ENCODE data around the gene BEST1. TPM values are rescaled to one million over a fixed set of nuclear protein-coding genes. Genes with fewer than 3 reads are reported as not detected.

The BEST1 gene
- total RNA-seq (0.15 TPM), polyA plus RNA-seq (1 to 10 TPM; 1.2 to 1.8 (median 1.5) TPM)

DNA sequence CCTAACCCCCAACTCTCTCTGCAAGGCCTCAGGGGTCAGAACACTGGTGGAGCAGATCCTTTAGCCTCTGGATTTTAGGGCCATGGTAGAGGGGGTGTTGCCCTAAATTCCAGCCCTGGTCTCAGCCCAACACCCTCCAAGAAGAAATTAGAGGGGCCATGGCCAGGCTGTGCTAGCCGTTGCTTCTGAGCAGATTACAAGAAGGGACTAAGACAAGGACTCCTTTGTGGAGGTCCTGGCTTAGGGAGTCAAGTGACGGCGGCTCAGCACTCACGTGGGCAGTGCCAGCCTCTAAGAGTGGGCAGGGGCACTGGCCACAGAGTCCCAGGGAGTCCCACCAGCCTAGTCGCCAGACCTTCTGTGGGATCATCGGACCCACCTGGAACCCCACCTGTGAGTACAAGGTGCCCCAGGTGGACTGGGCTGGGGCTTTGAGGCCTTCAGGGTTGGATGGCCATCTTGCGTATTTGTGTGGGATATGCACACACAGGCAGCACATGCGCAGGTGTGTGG lies at the start of gene BEST1:
TSS of gene BEST1 (plus strand) at position 317 of the 513 bp plus-strand sequence. CDS start 1,456 bp downstream, outside the sequence.
- peaks cover 6% of the 10 kb centered on the region for H3K27me3 ChIP-seq (ENCODE audit: control insufficient read depth, insufficient read depth, low read length)
- H3K27me3 Mint-ChIP-seq = peaks cover 29% of the 10 kb centered on the region
- H3K4me1 Mint-ChIP-seq = peaks cover 0 to 3% (median 0%) of the 10 kb centered on the region in 4 donors
- no peaks in the 10 kb centered on the region for H3K36me3 ChIP-seq (ENCODE audit: control insufficient read depth, insufficient read depth, low read length)
- DNase-seq = no peak
- H3K27ac Mint-ChIP-seq = peak within 1 kb of the TSS; percentile 27 to 80 (median 36)
- H3K4me1 ChIP-seq (ENCODE audit: control insufficient read depth, insufficient read depth, low read length, poor library complexity, severe bottlenecking) = peaks cover 3% of the 10 kb centered on the region
- no peak within 1 kb of the TSS for H3K4me3 Mint-ChIP-seq
- H3K27ac ChIP-seq (ENCODE audit: insufficient read depth, low read length, poor library complexity, severe bottlenecking) = no peak within 1 kb of the TSS
- ATAC-seq (ENCODE audit: low read depth in 2 of 2) = no peak
- no peak within 1 kb of the TSS for H3K4me3 ChIP-seq (ENCODE audit: low read depth, low read length)
- H3K9me3 Mint-ChIP-seq = no peaks in the 10 kb centered on the region
- H3K9me3 ChIP-seq (ENCODE audit: control insufficient read depth in 2 of 2, low read length in 2 of 2) = no peaks in the 10 kb centered on the region
- H3K36me3 Mint-ChIP-seq = no peaks in the 10 kb centered on the region

DNA sequence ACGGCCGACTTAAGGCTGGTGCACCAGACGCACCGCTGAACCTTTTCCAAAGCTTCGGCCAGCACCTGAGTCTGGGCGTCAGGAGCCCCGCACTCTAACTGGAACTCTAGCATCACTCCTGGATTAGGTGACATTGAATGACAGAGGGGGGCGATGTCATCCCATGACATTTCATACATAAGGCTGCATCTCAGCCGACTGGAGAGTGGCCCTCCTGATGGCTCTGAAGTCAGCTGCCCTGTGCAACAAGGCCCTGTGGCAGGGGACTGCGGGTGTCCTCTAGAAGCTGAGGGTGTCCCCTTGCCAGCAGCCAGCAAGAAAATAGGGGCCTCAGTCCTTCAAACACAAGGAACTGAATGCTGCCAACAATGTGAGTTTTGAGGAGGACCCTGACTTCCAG lies 48.8 kb upstream of the BEST1 start:
- no peak overlapping the region for H3K27ac Mint-ChIP-seq
- H3K27ac ChIP-seq (ENCODE audit: insufficient read depth, low read length, poor library complexity, severe bottlenecking) = no peak overlapping the region
- H3K36me3 Mint-ChIP-seq = no peaks in the 10 kb centered on the region
- peaks cover 6% of the 10 kb centered on the region for H3K27me3 Mint-ChIP-seq
- H3K9me3 Mint-ChIP-seq = no peaks in the 10 kb centered on the region
- DNase-seq (no peak), ATAC-seq (ENCODE audit: low read depth in 2 of 2) (no peak)
- H3K4me3 ChIP-seq (ENCODE audit: low read depth, low read length) = no peak overlapping the region
- no peak overlapping the region for H3K4me3 Mint-ChIP-seq
- H3K4me1 ChIP-seq (ENCODE audit: control insufficient read depth, insufficient read depth, low read length, poor library complexity, severe bottlenecking) = peaks cover 8% of the 10 kb centered on the region
- peaks cover 3 to 7% (median 5%) of the 10 kb centered on the region in 4 donors for H3K4me1 Mint-ChIP-seq
- no peaks in the 10 kb centered on the region for H3K9me3 ChIP-seq (ENCODE audit: control insufficient read depth in 2 of 2, low read length in 2 of 2)
- no peaks in the 10 kb centered on the region for H3K27me3 ChIP-seq (ENCODE audit: control insufficient read depth, insufficient read depth, low read length)
- no peaks in the 10 kb centered on the region for H3K36me3 ChIP-seq (ENCODE audit: control insufficient read depth, insufficient read depth, low read length)

DNA sequence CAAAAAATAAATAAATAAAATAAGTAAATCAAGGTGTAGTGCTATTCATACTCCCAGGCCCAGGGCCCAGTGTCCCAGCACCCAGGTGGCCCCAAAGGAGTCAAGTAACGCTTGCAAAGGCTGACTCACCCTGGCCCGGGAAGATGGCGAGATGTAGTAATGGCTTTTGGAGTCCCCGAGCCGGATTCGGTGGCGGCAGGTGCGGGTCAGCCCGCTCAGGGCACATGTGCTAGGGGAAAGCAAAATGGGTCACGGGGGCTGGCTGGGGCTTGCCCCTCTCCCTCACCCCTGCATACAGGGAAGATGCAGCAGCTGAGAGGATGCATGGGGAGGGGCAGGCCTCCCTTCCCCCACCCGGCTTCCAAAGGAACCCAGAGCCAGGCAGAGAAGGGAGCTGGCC lies 47.8 kb upstream of the BEST1 start:
- H3K36me3 Mint-ChIP-seq = no peaks in the 10 kb centered on the region
- Histone ChIP-seq H3K36me3 (ENCODE audit: control insufficient read depth, insufficient read depth, low read length) (no peaks in the 10 kb centered on the region), H3K4me3 (ENCODE audit: low read depth, low read length) (no peak overlapping the region), H3K27ac (ENCODE audit: insufficient read depth, low read length, poor library complexity, severe bottlenecking) (no peak overlapping the region), H3K9me3 (ENCODE audit: control insufficient read depth in 2 of 2, low read length in 2 of 2) (no peaks in the 10 kb centered on the region), H3K27me3 (ENCODE audit: control insufficient read depth, insufficient read depth, low read length) (no peaks in the 10 kb centered on the region), H3K4me1 (ENCODE audit: control insufficient read depth, insufficient read depth, low read length, poor library complexity, severe bottlenecking) (peaks cover 8% of the 10 kb centered on the region)
- H3K27me3 Mint-ChIP-seq = peaks cover 6% of the 10 kb centered on the region
- no peaks in the 10 kb centered on the region for H3K9me3 Mint-ChIP-seq
- H3K27ac Mint-ChIP-seq = no peak overlapping the region
- H3K4me3 Mint-ChIP-seq = no peak overlapping the region
- H3K4me1 Mint-ChIP-seq = peaks cover 3 to 7% (median 5%) of the 10 kb centered on the region in 4 donors
- DNase-seq (no peak), ATAC-seq (ENCODE audit: low read depth in 2 of 2) (no peak)

DNA sequence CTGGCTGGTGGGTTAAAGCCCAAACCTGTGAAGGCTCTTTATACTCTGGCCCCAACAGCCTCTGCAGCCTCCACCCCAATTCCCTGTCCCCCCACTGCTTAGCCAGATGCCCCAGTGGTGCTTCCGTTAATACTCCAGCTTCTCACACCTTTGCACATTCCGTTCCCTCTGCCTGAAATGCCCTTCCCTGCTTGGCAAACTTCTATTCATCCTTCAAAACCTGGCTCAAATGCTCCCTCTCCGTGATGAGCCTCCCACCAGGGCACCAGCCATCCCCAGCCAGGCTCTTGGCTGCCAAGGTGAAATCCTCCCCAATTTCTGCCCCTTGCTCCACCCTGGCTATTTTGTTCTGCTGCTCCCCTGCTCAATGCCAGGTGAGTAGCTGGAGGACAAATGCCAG lies 46.3 kb upstream of the BEST1 start:
- ATAC-seq (ENCODE audit: low read depth in 2 of 2) = no peak
- no peak overlapping the region for H3K27ac Mint-ChIP-seq
- no peak for DNase-seq
- Histone ChIP-seq H3K27me3 (ENCODE audit: control insufficient read depth, insufficient read depth, low read length) (no peaks in the 10 kb centered on the region), H3K9me3 (ENCODE audit: control insufficient read depth in 2 of 2, low read length in 2 of 2) (no peaks in the 10 kb centered on the region), H3K4me1 (ENCODE audit: control insufficient read depth, insufficient read depth, low read length, poor library complexity, severe bottlenecking) (peaks cover 8% of the 10 kb centered on the region), H3K27ac (ENCODE audit: insufficient read depth, low read length, poor library complexity, severe bottlenecking) (no peak overlapping the region), H3K4me3 (ENCODE audit: low read depth, low read length) (no peak overlapping the region), H3K36me3 (ENCODE audit: control insufficient read depth, insufficient read depth, low read length) (no peaks in the 10 kb centered on the region)
- no peaks in the 10 kb centered on the region for H3K9me3 Mint-ChIP-seq
- H3K4me1 Mint-ChIP-seq = peaks cover 3 to 7% (median 5%) of the 10 kb centered on the region in 4 donors
- no peak overlapping the region for H3K4me3 Mint-ChIP-seq
- H3K27me3 Mint-ChIP-seq = peaks cover 6% of the 10 kb centered on the region
- H3K36me3 Mint-ChIP-seq = no peaks in the 10 kb centered on the region

DNA sequence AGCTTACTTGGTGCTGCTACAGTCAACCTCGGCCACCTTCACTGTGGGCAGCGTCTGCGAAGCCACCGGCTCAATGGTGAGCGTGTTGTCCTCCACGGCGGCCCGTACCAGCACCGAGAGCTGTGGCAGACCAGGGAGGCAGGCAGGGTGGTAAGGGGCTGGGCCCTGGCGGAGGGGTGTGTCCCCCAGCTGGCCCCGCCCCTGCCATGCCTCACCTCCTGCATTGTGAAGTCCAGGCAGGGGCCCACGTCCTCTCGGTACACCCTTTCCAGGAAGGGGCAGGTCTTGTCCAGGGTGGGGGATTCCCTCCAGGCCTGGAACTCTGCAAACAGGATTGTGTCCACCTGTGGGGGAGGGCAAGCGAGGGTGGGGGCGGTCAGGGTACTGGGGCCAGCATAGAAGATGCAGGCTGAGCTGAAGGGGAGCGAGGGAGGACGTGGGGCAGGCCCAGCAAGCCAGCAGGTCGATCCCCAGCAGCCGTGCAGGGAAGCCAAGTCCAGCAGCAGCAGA lies 45.6 kb upstream of the BEST1 start:
- Mint-ChIP-seq H3K36me3 (no peaks in the 10 kb centered on the region), H3K4me1 (peaks cover 0 to 3% (median 0%) of the 10 kb centered on the region in 4 donors), H3K4me3 (no peak overlapping the region), H3K27me3 (peaks cover under 1% of the 10 kb centered on the region), H3K9me3 (no peaks in the 10 kb centered on the region), H3K27ac (no peak overlapping the region)
- ATAC-seq (ENCODE audit: low read depth in 2 of 2) (no peak), DNase-seq (no peak)
- no peaks in the 10 kb centered on the region for H3K9me3 ChIP-seq (ENCODE audit: control insufficient read depth in 2 of 2, low read length in 2 of 2)
- H3K4me3 ChIP-seq (ENCODE audit: low read depth, low read length) = no peak overlapping the region
- no peaks in the 10 kb centered on the region for H3K36me3 ChIP-seq (ENCODE audit: control insufficient read depth, insufficient read depth, low read length)
- no peak overlapping the region for H3K27ac ChIP-seq (ENCODE audit: insufficient read depth, low read length, poor library complexity, severe bottlenecking)
- no peaks in the 10 kb centered on the region for H3K27me3 ChIP-seq (ENCODE audit: control insufficient read depth, insufficient read depth, low read length)
- H3K4me1 ChIP-seq (ENCODE audit: control insufficient read depth, insufficient read depth, low read length, poor library complexity, severe bottlenecking) = peaks cover under 1% of the 10 kb centered on the region

DNA sequence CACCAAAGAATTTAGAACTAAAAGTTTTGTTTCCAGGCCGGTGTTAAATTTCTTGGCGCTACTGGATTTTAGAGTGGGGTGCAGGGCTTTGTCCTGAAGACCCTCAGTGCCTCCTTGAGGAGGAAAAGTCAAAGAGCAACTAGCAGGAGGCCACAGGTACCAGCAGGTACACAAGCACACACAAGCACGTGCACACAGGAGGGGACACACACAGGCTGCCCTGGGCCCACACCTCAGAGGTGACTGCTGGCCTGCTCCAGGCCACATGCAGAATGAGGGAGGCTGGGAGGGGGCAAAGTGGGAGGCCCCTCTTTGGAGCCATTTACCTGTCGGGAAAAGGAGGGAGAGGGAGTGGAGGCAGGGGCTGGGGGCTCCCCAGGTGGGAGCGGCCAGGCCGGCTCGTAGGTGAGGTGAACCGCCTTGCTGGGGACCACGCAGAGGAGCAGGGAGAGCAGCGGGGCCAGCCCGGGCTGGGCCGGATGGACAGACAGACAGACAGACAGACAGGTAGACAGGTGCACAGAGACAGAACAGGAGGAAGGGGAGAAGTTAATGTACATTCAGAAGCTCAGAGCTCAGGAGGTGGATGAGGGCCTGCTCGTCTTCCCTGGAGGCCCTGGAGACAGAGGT lies 45.0 kb upstream of the BEST1 start:
- H3K4me3 Mint-ChIP-seq = no peak overlapping the region
- Histone ChIP-seq H3K4me3 (ENCODE audit: low read depth, low read length) (no peak overlapping the region), H3K9me3 (ENCODE audit: control insufficient read depth in 2 of 2, low read length in 2 of 2) (no peaks in the 10 kb centered on the region), H3K27me3 (ENCODE audit: control insufficient read depth, insufficient read depth, low read length) (no peaks in the 10 kb centered on the region), H3K27ac (ENCODE audit: insufficient read depth, low read length, poor library complexity, severe bottlenecking) (no peak overlapping the region), H3K4me1 (ENCODE audit: control insufficient read depth, insufficient read depth, low read length, poor library complexity, severe bottlenecking) (no peaks in the 10 kb centered on the region), H3K36me3 (ENCODE audit: control insufficient read depth, insufficient read depth, low read length) (no peaks in the 10 kb centered on the region)
- no peaks in the 10 kb centered on the region for H3K27me3 Mint-ChIP-seq
- no peak overlapping the region for H3K27ac Mint-ChIP-seq
- no peaks in the 10 kb centered on the region for H3K9me3 Mint-ChIP-seq
- ATAC-seq (ENCODE audit: low read depth in 2 of 2) (no peak), DNase-seq (no peak)
- no peaks in the 10 kb centered on the region for H3K36me3 Mint-ChIP-seq
- H3K4me1 Mint-ChIP-seq = peaks cover 0 to 3% (median 0%) of the 10 kb centered on the region in 4 donors

DNA sequence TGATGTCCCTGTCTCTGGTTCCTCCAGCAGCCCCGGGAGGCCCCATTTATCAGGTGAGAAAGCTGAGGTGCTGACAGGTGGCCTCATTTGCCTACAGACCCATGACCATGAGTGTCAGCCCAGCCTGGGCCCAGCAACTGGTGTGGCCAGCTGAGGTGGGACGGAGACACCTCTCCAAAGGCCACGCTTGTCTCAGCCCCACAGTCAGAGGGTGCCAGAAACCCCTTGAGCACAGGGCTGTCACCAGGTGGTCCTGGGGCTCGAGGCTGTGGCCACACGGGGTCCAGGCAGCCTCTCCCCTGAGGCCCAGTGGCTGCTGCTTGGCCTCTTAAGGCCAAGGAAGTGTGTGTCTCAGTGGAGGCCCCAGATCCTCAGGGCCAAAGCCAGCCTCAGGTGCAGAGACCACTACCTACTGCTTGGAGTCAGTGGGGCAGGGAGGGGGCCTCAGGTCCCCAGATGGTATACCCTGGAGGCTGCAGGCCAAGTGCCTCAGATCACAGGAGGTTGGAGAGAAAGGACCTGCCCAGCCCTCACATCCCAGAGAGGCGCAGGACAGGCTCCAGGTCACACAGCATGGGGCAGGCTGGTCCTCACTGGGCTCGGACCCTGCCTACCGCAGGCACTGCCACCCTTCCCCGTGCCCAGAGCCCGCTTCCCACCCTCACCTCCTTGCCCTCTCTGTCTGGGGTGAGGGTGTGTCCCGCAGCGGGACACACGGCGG lies 44.2 kb upstream of the BEST1 start:
- H3K27ac Mint-ChIP-seq = no peak overlapping the region

More for the DNA sequence above, 44.2 kb upstream of the BEST1 start:
- Mint-ChIP-seq H3K4me3 (no peak overlapping the region), H3K36me3 (no peaks in the 10 kb centered on the region), H3K27me3 (no peaks in the 10 kb centered on the region), H3K4me1 (peaks cover 0 to 3% (median 0%) of the 10 kb centered on the region in 4 donors), H3K9me3 (no peaks in the 10 kb centered on the region)
- no peaks in the 10 kb centered on the region for H3K27me3 ChIP-seq (ENCODE audit: control insufficient read depth, insufficient read depth, low read length)
- no peak for DNase-seq
- no peaks in the 10 kb centered on the region for H3K4me1 ChIP-seq (ENCODE audit: control insufficient read depth, insufficient read depth, low read length, poor library complexity, severe bottlenecking)
- no peaks in the 10 kb centered on the region for H3K36me3 ChIP-seq (ENCODE audit: control insufficient read depth, insufficient read depth, low read length)
- H3K4me3 ChIP-seq (ENCODE audit: low read depth, low read length) = no peak overlapping the region
- no peaks in the 10 kb centered on the region for H3K9me3 ChIP-seq (ENCODE audit: control insufficient read depth in 2 of 2, low read length in 2 of 2)
- H3K27ac ChIP-seq (ENCODE audit: insufficient read depth, low read length, poor library complexity, severe bottlenecking) = no peak overlapping the region
- no peak for ATAC-seq (ENCODE audit: low read depth in 2 of 2)
